HepG2 (cell line): ENCODE data around the gene KCNIP3. TPM values are rescaled to one million over a fixed set of nuclear protein-coding genes. Genes with fewer than 3 reads are reported as not detected.

Experiments
- DDIT3 ChIP-seq: sonication (generic); formaldehyde crosslinking; IDR thresholded peaks from 2 replicates; pipeline ENCODE4 v1.4.0; 2020; ENCODE audit warnings: mild to moderate bottlenecking, missing genetic modification reagents
- GATAD1 ChIP-seq: IDR thresholded peaks from 2 replicates; pipeline ENCODE4 v1.6.1; 2016; ENCODE audit warnings: missing genetic modification reagents, missing compliant biosample characterization
- HNF1A ChIP-seq, 2 experiments: sonication (generic) in 1 of 2; formaldehyde crosslinking in 1 of 2; IDR thresholded peaks; 2 replicates each; pipeline versions ENCODE4 v1.4.0 to v1.6.1; 2016 to 2020; ENCODE audit warnings: borderline replicate concordance in 1 of 2, low read depth in 1 of 2, mild to moderate bottlenecking in 1 of 2, missing genetic modification reagents in 1 of 2
- IRF1 ChIP-seq: sonication (generic); formaldehyde crosslinking; IDR thresholded peaks from 2 replicates; pipeline ENCODE4 v1.4.0; 2020; ENCODE audit warnings: low read depth, mild to moderate bottlenecking, missing genetic modification reagents
- MTA3 ChIP-seq: sonication (generic); formaldehyde crosslinking; IDR thresholded peaks from 2 replicates; pipeline ENCODE4 v1.4.0; 2020; ENCODE audit warnings: missing genetic modification reagents
- RXRB ChIP-seq: IDR thresholded peaks from 2 replicates; pipeline ENCODE4 v1.6.1; 2016; ENCODE audit warnings: borderline replicate concordance, missing genetic modification reagents, missing compliant biosample characterization
- ZNF10 ChIP-seq: sonication (generic); formaldehyde crosslinking; IDR thresholded peaks from 2 replicates; pipeline ENCODE4 v1.4.0; 2020; ENCODE audit warnings: mild to moderate bottlenecking, low read depth, missing genetic modification reagents, borderline replicate concordance
- ZNF362 ChIP-seq: sonication (generic); formaldehyde crosslinking; IDR thresholded peaks from 2 replicates; pipeline ENCODE4 v1.4.0; 2020; ENCODE audit warnings: missing genetic modification reagents, mild to moderate bottlenecking, borderline replicate concordance
- ZNF530 ChIP-seq: sonication (generic); formaldehyde crosslinking; IDR thresholded peaks from 2 replicates; pipeline ENCODE4 v1.5.0; 2020; ENCODE audit warnings: low read depth, mild to moderate bottlenecking, missing genetic modification reagents
- polyA plus RNA-seq, 8 experiments: library from polyadenylated mRNA; depleted of rRNA in 3 of 8; stranded (reverse) in 7 of 8; unstranded in 1 of 8; fragments of >200 nt; fragmentation: Illumina TruSeq in 4 of 8; extraction: Trizol in 4 of 8; gene quantifications; 2 replicates each; pipeline versions ENCODE4 v1.2.1 to v1.2.3, GENCODE V29; 2011 to 2016; ENCODE audit warnings: low read depth in 4 of 8, missing spikeins in 1 of 8, mixed read lengths in 1 of 8; ENCODE audit not compliant: insufficient read depth in 1 of 8
- total RNA-seq, 5 experiments: library from RNA; depleted of rRNA; stranded (reverse); fragments of >200 nt; fragmentation: Illumina TruSeq; extraction: Trizol; gene quantifications; 2 replicates each; pipeline ENCODE4 v1.2.3, GENCODE V29; 2016; ENCODE audit warnings: low read depth in 1 of 5

The KCNIP3 gene
- total and polyA plus RNA-seq, 2 of the 13 experiments (the other 11 are each of a cell fraction or from before 2014, with no cell fraction given): not detected

- no peak for TF ChIP-seq IRF1 (CRISPR knock-in tag)
- TF ChIP-seq HNF1A (IDR thresholded peaks at IDR 0.05; ENCODE audit: low read depth): no peak
- TF ChIP-seq HNF1A (CRISPR knock-in tag; IDR thresholded peaks at IDR 0.05; ENCODE audit: borderline replicate concordance): no peak
- no peak for TF ChIP-seq ZNF530 (CRISPR knock-in tag)
- no peak for TF ChIP-seq ZNF362 (CRISPR knock-in tag)
- no peak for TF ChIP-seq MTA3 (CRISPR knock-in tag)
- TF ChIP-seq RXRB (CRISPR knock-in tag): no peak
- TF ChIP-seq GATAD1: no peak
- TF ChIP-seq DDIT3: no peak
- no peak for TF ChIP-seq ZNF10 (CRISPR knock-in tag)
These were observed 20.7 kb downstream of the KCNIP3 start (continued) for GRCh38 chr2:95317665-95318425.
